Measurements from ENCODE around the gene KIF6. TPM values are rescaled to one million over a fixed set of nuclear protein-coding genes. Genes with fewer than 3 reads are reported as not detected.

The KIF6 gene
- total RNA-seq, 1 experiment from 2014 or later = 2.7 TPM

DNA sequence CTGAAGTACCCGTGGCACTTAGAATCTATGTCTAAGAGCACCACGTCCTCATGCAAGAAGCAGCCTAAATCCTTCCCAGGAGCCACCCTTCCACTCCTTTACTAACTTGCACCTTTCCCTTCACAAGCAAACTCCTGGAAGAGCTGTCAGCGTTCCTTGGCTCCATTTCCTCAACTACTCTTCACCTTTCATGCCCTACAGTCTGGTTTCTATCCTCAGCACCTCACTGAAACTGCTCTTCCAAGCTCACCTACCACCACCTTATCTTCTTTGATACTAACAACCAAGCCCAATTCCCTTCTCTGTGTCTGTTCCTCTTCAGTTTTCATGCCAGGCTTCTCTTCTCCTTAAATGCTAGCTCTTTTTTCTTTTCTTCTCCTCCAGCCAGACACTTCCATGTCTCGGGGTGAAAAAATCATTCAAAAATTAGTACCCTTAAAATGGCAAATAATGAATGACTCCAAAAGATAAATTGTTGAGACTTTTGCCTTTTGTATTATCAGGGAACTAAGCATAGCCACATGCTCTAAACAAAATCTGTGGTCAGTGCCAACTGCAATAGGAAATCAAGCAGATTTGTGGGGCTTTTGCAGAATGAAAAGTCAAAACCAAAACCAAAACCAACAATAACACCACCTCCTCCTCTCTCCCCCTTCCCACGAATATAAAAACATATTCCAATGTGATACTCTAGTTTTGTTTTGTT is 253.1 kb downstream of the KIF6 start:
- Histone ChIP-seq H3K27ac (ENCODE audit: low read depth, low read length, poor library complexity, severe bottlenecking) (no peak overlapping the region), H3K4me3 (ENCODE audit: low read depth, low read length, poor library complexity, severe bottlenecking) (no peak overlapping the region), H3K4me1 (ENCODE audit: insufficient read depth, low read length, poor library complexity, severe bottlenecking) (no peaks in the 10 kb centered on the region), H3K27me3 (replicated peaks; ENCODE audit: insufficient read depth, low read depth, low read length, poor library complexity) (no peaks in the 10 kb centered on the region), H3K9me3 (ENCODE audit: low read depth, low read length, poor library complexity, severe bottlenecking) (peaks cover 2% of the 10 kb centered on the region), H3K36me3 (ENCODE audit: insufficient read depth, low read length, poor library complexity, severe bottlenecking) (no peaks in the 10 kb centered on the region)
- no peak for DNase-seq (ENCODE audit: low spot score)
- ChIA-PET POLR2A (ENCODE audit: low non-redundant PET) (no interaction called here), CTCF (no interaction called here)
- TF ChIP-seq CTCF (conservative IDR thresholded peaks at IDR 0.05; ENCODE audit: low read depth, low read length) (no peak), EZH2 (IDR thresholded peaks at IDR 0.05; ENCODE audit: borderline replicate concordance, low read depth, low read length, poor library complexity, severe bottlenecking) (no peak)
- BruUV-seq (replicated peaks) = no TSS peak
- intact Hi-C loops (cut with micrococcal nuclease; ENCODE audit: unreplicated experiment) = no loop called here

- Histone ChIP-seq H3K27me3 (replicated peaks; ENCODE audit: insufficient read depth, low read depth, low read length, poor library complexity) (no peaks in the 10 kb centered on the region), H3K9me3 (ENCODE audit: low read depth, low read length, poor library complexity, severe bottlenecking) (peaks cover 2% of the 10 kb centered on the region), H3K27ac (ENCODE audit: low read depth, low read length, poor library complexity, severe bottlenecking) (no peak overlapping the region), H3K36me3 (ENCODE audit: insufficient read depth, low read length, poor library complexity, severe bottlenecking) (no peaks in the 10 kb centered on the region), H3K4me3 (ENCODE audit: low read depth, low read length, poor library complexity, severe bottlenecking) (no peak overlapping the region), H3K4me1 (ENCODE audit: insufficient read depth, low read length, poor library complexity, severe bottlenecking) (no peaks in the 10 kb centered on the region)
- TF ChIP-seq EZH2 (IDR thresholded peaks at IDR 0.05; ENCODE audit: borderline replicate concordance, low read depth, low read length, poor library complexity, severe bottlenecking) = no peak
- TF ChIP-seq CTCF (conservative IDR thresholded peaks at IDR 0.05; ENCODE audit: low read depth, low read length) = no peak
- no TSS peak for BruUV-seq (replicated peaks)
- CTCF ChIA-PET = no interaction called here
- DNase-seq (ENCODE audit: low spot score) = no peak
- POLR2A ChIA-PET (ENCODE audit: low non-redundant PET) = no interaction called here
- intact Hi-C loops (cut with micrococcal nuclease; ENCODE audit: unreplicated experiment) = no loop called here
Measured at GRCh38 chr6:39470506-39470905, 254.7 kb downstream of the KIF6 start.

DNA sequence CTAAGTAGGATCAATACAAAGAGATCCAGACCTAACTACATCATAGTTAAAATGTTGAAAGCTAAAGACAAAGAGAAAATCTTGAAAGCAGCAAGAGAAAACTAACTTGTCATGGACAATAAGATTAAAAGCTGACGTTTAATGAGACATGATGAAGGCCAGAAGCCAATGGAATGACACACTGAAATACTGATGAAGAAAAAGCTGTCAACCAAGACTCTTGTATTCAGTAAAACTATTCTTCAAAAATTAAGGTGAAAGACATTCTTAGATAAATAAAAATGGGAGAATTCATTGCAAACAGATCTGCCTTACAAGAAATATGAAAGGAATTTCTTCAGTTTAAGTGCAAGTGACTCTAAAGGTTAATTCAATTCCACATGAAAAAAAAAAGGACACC is 256.8 kb downstream of the KIF6 start:
- no TSS peak for BruUV-seq (replicated peaks)
- no peak overlapping the region for H3K4me3 ChIP-seq (ENCODE audit: low read depth, low read length, poor library complexity, severe bottlenecking)
- H3K4me1 ChIP-seq (ENCODE audit: insufficient read depth, low read length, poor library complexity, severe bottlenecking) = no peaks in the 10 kb centered on the region
- no peaks in the 10 kb centered on the region for H3K36me3 ChIP-seq (ENCODE audit: insufficient read depth, low read length, poor library complexity, severe bottlenecking)
- ChIA-PET CTCF (no interaction called here), POLR2A (ENCODE audit: low non-redundant PET) (no interaction called here)
- peaks cover 2% of the 10 kb centered on the region for H3K9me3 ChIP-seq (ENCODE audit: low read depth, low read length, poor library complexity, severe bottlenecking)
- TF ChIP-seq CTCF (conservative IDR thresholded peaks at IDR 0.05; ENCODE audit: low read depth, low read length) (no peak), EZH2 (IDR thresholded peaks at IDR 0.05; ENCODE audit: borderline replicate concordance, low read depth, low read length, poor library complexity, severe bottlenecking) (no peak)
- no peak for DNase-seq (ENCODE audit: low spot score)
- H3K27me3 ChIP-seq (replicated peaks; ENCODE audit: insufficient read depth, low read depth, low read length, poor library complexity) = no peaks in the 10 kb centered on the region
- no peak overlapping the region for H3K27ac ChIP-seq (ENCODE audit: low read depth, low read length, poor library complexity, severe bottlenecking)
- intact Hi-C loops (cut with micrococcal nuclease; ENCODE audit: unreplicated experiment) = no loop called here
